Measurements from ENCODE around the gene ZNF724.

GRCh38 chr19:23255700-23256099 lies 5.5 kb upstream of the ZNF724 start:
- no peak for TF ChIP-seq CTCF (conservative IDR thresholded peaks at IDR 0.05 in 1 of 2, IDR thresholded peaks at IDR 0.05 in 1 of 2; ENCODE audit: low read depth in 1 of 2, low read length in 2 of 2)
- TF ChIP-seq EZH2 (IDR thresholded peaks at IDR 0.05; ENCODE audit: low read length, missing control alignments): no peak

All from fibroblast of lung (primary cell).